Thyroid gland (tissue), 4 donors: Measurements from ENCODE around the gene MAPK8.

Source experiments
- POLR2A ChIP-seq, 2 donors: fragments of 450-650 bp; IDR thresholded peaks; one replicate each; pipeline ENCODE4 v1.6.1; 2017; ENCODE audit warnings: antibody characterized with exemption in 2 of 2, mild to moderate bottlenecking in 2 of 2, moderate library complexity in 1 of 2
- TF ChIP-seq, protein P1 (sequence below), 6 experiments: fragments of 200-600 bp in 3 of 6; fragments of 450-650 bp in 3 of 6; sonication (generic) in 3 of 6; IDR thresholded peaks; one replicate each; pipeline ENCODE4 v1.5.1; 2016 to 2019; ENCODE audit warnings: antibody characterized with exemption in 6 of 6, mild to moderate bottlenecking in 2 of 6, inconsistent platforms in 1 of 6, moderate library complexity in 1 of 6

- TF ChIP-seq, protein P1, sequence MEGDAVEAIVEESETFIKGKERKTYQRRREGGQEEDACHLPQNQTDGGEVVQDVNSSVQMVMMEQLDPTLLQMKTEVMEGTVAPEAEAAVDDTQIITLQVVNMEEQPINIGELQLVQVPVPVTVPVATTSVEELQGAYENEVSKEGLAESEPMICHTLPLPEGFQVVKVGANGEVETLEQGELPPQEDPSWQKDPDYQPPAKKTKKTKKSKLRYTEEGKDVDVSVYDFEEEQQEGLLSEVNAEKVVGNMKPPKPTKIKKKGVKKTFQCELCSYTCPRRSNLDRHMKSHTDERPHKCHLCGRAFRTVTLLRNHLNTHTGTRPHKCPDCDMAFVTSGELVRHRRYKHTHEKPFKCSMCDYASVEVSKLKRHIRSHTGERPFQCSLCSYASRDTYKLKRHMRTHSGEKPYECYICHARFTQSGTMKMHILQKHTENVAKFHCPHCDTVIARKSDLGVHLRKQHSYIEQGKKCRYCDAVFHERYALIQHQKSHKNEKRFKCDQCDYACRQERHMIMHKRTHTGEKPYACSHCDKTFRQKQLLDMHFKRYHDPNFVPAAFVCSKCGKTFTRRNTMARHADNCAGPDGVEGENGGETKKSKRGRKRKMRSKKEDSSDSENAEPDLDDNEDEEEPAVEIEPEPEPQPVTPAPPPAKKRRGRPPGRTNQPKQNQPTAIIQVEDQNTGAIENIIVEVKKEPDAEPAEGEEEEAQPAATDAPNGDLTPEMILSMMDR (IDR thresholded peaks at IDR 0.05), result no peak
- no peak for TF ChIP-seq POLR2A (IDR thresholded peaks at IDR 0.05)
Observed at GRCh38 chr10:48469516-48470020, 163.1 kb downstream of the MAPK8 start.
